Cardiac fibroblast (primary cell): ENCODE data around the gene ADAT3.

ENCODE experiments used
- DNase-seq, 2 donors: peaks; one replicate each; pipeline versions ENCODE4 v3.0.0 to v3.0.0-alpha.2; 2010; ENCODE audit warnings: low read depth in 2 of 2
- H3K4me3 ChIP-seq, 2 donors: replicated peaks in 1 of 2; 1 replicate in 1 of 2; 2 replicates in 1 of 2; pipeline ENCODE4 v1.5.1; 2011; ENCODE audit warnings: low read depth in 2 of 2, low read length in 2 of 2, mild to moderate bottlenecking in 2 of 2, moderate library complexity in 1 of 2
- TF ChIP-seq, protein P1 (sequence below): IDR thresholded peaks from one replicate; pipeline ENCODE4 v1.5.1; 2011; ENCODE audit warnings: low read depth, mild to moderate bottlenecking, low read length, inconsistent platforms

Gene ADAT3

DNA sequence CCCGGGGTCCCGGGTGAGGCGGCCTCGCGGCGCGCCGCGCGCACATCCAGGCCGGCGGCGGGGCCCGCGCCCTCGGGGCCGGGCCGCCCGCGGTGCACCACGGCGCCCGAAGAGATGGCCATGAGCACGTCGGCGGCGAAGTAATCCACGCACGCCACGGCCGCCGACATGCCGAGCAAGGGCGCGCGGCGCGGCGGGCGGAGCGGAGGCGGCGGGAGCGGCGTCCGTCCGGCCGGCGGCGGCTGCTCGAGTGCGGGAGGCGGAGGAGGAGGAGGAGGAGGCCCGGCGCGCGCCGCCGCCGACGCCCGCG lies 41.9 kb upstream of the ADAT3 start, which contains the start of gene KLF16:
KLF16 (minus strand) TSS at position 252 of the 310 bp plus-strand sequence; CDS start at position 170, 82 bp downstream.
- TF ChIP-seq, protein P1, sequence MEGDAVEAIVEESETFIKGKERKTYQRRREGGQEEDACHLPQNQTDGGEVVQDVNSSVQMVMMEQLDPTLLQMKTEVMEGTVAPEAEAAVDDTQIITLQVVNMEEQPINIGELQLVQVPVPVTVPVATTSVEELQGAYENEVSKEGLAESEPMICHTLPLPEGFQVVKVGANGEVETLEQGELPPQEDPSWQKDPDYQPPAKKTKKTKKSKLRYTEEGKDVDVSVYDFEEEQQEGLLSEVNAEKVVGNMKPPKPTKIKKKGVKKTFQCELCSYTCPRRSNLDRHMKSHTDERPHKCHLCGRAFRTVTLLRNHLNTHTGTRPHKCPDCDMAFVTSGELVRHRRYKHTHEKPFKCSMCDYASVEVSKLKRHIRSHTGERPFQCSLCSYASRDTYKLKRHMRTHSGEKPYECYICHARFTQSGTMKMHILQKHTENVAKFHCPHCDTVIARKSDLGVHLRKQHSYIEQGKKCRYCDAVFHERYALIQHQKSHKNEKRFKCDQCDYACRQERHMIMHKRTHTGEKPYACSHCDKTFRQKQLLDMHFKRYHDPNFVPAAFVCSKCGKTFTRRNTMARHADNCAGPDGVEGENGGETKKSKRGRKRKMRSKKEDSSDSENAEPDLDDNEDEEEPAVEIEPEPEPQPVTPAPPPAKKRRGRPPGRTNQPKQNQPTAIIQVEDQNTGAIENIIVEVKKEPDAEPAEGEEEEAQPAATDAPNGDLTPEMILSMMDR = no peak
- H3K4me3 ChIP-seq = peak within 1 kb of the TSS; percentile 85 to 88

GRCh38 chr19:1863638-1864479 lies 41.3 kb upstream of the ADAT3 start:
- TF ChIP-seq, protein P1 = no peak
- DNase-seq = peak; percentile 94 to 98
- peak overlapping the region; percentile 84 to 88 for H3K4me3 ChIP-seq

More for the DNA sequence above, 41.9 kb upstream of the ADAT3 start, which contains the start of gene KLF16:
- DNase-seq = no peak

- DNase-seq = peak; percentile 57 to 69
- peak overlapping the region; percentile 57 to 84 for H3K4me3 ChIP-seq
- TF ChIP-seq, protein P1 = peak; percentile 61
Measured at GRCh38 chr19:1864480-1865171, 40.6 kb upstream of the ADAT3 start.

DNA sequence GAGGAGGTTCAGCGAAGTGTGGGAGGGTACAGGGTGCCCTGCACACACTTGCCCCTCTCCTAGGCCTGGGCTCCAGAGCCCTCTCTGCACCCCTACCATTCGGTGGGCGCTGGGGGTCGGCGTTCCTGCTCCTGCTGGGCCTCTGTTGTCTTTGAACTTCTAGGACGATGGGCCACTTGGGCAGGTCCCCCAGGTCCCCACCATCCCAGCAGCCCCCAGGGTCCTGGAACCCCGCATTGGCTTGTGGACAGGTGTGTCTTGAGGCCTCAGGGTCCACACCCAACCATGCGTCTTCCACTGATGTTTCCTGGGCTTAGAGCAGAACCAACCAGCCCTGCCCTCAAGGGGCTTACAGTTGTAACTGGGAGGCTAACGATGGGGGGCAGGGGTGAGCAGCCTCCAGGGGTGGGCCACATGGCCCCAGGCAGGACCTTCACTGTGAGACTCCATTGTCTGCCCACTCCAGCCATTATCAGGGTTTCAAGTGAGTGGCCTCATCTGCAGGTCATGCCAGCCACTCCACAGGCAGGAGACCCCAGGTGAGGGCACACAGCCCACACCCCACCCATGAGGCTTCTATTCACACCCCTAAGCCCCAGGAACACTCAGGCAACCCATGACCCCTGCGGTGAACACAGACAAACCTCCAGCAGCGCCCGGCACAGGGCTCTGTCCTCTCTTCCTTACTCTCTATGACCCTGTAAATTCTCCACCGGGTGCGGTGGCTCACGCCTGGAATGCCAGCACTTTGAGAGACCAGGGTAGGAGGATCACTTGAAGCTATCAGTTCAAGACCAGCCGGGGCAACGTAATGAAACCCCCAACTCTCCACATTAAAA lies 39.8 kb upstream of the ADAT3 start:
- H3K4me3 ChIP-seq = peak overlapping the region; percentile 21 to 57
- TF ChIP-seq, protein P1 = no peak
- no peak for DNase-seq

DNA sequence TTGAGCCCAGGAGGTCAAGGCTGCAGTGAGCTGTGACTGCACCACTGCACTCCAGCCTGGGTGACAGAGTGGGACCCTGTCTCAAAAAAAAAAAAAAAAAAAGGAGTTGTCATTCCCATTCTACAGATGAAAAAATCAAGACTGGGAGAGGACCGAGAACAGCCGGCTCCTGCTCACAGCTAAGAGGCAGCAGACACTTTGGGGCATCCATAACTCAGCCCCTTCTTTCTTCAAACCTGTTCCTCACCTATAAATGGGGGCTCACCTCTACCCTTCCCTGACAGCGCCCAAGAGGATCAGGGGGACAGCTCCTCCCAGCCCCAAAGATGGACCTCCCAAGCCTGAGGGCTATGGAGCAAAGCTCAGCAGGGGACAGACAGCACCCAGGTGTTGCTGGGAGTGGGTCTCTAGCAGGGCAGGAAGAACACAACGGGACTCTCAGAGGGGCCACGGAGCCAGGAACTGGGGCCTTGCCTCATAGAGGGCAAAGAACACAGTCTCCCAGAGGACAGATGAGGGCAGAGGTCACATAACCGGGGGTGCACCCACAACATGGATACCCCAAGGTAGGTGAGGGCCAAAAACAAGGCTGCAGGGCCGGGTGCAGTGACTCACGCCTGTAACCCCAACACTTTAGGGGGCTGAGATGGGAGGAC lies 38.4 kb upstream of the ADAT3 start:
- H3K4me3 ChIP-seq = no peak overlapping the region
- DNase-seq = no peak
- TF ChIP-seq, protein P1 = no peak

DNA sequence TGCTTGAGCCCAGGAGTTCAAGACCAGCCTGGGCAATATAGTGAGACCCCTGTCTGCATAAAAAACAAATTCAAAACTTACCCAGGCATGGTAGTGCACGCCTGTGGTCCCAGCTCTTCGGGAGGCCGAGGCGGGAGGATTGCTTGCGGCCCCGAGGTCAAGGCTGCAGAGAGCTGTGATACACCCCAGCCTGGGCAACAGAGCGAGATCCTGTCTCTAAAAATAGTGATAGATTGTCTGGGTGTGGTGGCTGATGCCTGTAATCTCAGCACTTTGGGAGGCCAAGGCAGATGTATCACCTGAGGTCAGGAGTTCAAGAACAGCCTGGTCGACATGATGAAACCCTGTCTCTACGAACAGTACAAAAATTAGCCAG lies 37.9 kb upstream of the ADAT3 start:
- DNase-seq = no peak
- no peak overlapping the region for H3K4me3 ChIP-seq
- TF ChIP-seq, protein P1 = no peak
